ENCODE results near the gene CLDN18.

Gene CLDN18

DNA sequence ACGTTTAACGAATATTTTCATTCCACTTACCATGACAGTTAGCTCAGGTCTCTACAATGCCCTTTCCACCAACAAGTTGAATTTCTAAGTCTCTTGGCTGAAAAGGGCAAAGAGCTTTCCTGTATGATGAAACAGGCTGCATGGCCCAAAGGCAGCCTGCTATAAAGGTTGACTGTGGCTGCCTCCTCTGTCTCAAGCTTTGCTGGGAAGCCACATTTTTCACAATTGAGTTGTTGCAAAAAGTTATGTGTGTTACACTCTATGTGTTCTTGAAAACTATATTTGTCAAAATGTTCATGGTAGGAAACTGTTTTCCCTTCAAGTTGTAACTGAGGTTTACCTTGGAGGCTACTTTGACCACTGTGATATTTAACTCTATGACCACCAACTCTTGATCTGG lies 56.0 kb downstream of the CLDN18 start:
- DNase-seq = no peak

DNA sequence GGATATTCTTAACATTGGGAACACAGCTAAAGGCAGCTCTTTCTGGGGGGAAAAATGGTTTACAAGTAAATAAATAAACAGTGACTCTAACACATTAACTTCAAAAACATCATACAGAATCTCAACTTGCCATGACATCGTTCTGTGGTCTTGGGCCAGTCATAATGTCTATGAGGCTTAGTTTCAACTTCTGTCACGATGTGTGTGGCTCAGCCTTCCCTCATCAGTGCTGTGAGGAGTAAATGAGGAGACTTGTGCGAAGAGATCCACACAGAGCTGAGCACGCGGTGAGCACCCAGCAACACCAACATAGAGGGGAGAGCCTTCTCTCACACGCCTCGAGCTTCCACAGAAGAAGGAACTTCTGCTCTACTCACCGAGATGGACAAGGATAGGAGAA lies 56.4 kb downstream of the CLDN18 start:
- no peak for DNase-seq

DNA sequence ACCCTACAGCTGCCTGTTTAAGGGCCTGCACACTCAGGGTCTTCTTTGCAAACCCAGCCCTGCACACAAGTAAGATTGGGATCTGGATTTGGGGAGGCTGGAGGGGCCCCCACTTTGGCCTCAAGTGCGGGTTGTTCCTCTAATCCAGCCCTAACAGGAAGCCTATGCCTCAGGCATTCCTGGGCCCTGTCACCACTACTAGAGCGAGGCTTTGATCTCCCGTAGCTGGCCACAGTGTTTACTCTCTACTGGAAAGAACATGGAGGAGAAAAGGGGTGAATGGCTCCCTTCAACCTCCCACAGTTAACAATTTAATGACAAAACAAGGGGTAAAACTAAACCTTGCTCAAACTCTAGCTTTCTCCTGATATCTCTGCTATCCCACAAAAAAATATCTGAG lies 57.0 kb downstream of the CLDN18 start:
- DNase-seq = no peak

DNA sequence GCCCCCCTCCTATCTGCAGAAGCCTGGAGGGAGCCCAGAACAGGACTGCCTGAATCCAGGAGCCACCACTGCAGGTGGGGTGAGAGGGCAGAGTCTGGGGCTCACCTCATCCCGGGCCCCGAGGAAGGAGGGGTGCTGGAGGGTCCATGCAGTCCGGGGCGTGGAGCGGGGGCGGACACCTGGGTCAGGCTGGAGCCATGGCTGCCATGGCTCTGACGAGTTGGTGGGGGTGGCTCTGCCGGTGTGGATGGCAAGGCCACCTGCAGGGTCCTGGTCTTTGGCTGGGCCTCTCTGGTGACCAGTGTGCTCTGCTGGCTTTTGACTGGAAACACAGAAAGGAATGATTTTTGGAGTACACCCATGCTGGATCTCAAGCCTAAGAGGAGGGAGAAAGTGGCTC lies 58.1 kb downstream of the CLDN18 start:
- DNase-seq = no peak

DNA sequence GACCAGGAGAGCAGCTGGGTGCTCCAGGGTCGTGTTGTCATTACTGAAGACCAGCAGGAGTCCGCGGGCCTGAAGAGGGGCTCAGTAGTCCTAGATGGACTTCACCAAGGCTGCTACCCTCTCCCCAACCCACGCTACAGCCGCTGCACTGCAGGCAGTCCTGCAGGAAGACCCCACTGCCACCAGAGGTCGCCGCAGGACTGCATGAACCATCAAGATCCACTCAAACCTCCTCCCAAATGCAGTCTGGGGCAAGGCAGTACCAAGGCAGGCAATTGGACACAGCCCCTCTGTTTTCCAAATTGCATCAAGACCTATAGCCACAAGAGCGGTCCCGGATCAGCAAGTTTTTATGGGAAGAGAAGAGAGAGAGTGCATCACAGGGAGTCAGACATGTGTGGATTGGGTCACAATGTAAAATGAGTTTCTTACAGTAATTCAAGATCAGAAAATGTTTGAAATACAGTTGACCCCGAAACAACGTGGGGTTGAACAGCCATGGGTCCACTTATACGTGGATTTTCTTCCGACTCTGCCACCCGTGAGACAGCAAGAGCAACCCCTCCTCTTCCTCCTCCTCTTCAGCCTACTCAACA lies 58.7 kb downstream of the CLDN18 start:
- peak; percentile 55 for DNase-seq

DNA sequence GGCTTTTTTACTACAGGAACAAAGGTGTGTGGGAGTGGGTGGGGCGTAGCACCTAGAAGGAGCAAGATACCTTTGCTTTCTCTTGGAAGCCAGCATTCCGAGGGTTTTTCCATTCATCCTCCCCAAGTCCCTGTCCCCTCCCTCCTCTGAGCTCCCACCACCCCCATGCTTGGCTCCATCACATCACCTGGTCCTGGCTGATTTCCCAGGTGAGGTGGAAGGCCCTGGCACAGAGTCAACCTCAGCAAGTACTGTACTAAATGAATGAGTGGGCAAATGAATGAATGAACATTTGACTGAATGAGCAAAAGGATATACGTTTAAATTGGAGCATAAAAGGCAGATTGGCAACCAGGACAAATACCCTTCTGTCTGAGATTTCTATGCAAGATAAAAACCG lies 60.0 kb downstream of the CLDN18 start:
- no peak for DNase-seq

DNA sequence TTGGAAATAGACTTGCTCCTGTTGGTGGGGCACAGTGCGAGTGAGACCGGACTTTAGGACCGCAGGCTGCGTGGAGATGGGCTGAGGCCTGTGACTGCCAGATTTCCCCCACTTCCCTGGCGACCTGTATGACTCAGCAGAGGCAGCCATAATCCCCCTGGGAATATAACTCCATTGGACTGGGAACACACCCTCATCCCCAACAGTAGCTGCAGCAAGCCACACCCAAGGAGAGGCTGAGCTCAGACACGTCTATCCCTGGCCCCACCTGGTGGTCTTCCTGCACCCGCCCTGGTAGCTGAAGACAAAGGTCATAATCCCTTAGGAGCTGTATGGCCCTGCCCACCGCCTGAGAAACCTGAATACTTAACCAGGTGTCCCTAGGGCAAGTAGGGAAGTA lies 62.8 kb downstream of the CLDN18 start:
- DNase-seq = no peak

DNA sequence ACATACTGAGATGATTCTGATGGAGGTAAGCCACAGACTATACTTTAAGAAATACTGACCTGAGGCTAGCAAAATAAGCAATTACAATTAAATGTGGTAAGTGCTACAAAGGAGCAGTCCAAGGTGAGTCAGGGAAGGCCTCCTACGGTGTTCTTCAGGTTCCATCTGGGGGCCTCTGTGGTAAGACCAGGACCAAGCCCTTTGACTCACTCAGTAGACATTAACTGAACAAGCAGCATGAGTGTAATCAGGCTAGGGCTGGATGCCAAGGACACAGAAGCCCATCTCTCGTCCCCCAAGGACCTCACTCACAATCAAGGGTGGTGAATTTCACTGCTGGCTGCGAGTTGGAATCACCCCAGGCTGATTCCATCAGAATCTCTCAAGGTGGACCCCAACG lies 68.1 kb downstream of the CLDN18 start:
- no peak for DNase-seq

DNA sequence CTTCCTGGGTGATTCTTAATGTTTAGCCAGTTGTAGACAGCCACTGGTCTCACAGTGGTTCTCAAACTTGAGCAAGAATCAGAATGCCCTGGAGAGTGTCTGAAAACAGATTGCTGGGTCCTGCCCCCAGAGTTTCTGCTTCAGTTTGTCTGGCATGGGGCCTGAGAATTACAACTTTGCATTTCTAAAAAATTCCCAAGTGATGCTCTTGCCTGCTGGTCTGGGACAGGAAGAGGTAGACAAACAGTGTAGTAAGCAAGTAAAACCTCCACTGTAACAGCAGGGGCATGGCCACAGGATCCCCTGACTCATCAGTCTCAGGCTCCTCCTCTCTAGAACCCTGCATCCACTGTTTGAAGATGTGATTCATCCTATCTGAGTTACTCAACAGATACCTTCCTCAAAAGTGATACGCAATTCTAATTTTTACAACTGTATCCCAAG lies 69.0 kb downstream of the CLDN18 start:
- no peak for DNase-seq

DNA sequence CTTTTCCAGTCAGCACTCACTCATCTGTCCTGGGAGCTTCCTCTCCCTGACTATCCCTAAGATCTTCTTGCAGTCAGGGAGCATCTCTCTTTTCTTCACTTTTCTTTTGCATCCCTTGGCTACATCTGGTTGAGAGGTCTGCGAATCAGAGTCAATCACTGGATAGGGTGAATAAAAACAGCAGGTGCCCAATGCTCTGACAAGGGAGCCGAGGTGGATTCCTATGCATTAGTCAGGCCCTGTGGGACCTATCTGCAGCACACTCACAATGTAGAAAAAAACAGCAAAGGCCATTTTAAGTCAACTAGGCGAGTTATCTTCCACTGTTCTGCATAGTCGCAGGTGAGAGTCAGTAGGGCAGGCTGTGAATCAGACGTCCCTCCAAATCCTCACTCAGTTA lies 69.9 kb downstream of the CLDN18 start:
- no peak for DNase-seq

DNA sequence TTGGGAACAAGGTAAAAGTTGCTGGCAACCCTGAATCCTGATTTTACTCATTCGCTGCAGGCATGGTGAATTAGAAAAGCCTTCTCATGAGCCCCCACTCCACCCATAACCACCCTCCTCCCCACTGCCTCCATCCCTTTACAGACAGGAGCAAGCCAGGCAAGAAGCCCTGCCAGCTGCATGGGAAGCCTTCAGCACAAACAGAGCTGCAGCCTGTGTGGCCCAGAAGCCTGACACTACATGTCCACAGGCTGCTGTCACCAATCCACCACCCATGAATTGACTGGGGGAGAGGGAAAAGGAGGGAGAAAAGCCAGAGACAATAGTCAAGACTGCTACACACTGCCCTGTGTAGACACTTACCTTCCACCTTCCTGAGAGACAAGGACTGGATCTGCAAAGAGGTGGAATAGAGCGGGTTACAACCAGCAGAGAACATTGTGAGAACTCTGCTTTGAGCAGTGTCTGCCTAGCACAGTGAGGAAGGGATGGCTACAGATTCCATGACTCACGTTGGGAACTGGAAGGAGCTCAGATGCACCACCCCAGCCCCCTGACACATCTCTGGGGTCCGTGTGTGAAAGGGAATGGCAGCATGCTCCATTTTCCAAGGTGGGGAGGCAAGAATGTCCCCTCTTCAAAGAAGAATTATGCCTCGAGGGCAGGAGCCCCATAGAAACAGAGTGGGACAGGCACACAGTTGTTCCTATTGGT lies 71.6 kb downstream of the CLDN18 start:
- DNase-seq = no peak

DNA sequence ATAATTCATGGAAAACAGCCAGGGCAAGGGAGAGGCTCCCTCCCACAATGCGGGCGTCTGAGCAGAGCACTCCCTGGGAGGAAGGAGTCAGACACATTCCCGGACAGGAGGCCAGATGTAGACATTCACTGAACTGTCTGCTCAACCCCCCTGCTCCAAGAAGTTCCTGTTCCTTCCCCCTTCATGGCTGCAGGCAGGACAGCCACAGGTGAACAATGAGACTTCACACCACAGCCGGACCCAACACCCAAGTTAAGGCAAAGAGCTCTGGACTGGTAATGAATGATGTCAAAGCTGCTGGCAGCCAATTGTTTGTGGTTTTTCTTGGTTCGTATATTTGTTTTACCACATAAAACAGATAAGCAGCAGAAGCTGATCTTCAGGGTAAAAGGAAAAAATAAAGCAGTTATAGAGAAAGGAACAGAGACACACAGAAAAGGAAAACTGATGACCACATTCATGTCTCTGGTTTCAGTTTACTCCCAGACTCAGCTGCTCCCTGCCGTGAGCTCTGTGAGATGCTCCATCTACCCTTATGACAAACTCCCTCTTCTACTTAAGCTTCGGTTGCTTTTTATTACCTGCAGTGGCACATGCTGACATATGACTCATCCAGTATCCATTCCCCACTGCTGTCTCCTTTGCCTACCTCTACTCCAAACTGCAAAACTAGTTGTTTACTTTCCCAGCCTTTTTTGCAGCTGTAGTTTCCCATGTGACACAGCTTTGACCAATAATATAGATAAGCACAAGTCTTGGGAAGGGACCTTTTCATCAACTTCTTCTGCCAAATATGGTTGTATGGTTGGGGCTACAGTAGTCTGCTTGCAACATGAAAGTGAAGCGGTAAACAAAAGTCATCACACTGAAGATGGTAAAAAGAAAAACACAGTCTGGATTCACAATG lies 72.4 kb downstream of the CLDN18 start:
- peak; percentile 65 for DNase-seq

DNA sequence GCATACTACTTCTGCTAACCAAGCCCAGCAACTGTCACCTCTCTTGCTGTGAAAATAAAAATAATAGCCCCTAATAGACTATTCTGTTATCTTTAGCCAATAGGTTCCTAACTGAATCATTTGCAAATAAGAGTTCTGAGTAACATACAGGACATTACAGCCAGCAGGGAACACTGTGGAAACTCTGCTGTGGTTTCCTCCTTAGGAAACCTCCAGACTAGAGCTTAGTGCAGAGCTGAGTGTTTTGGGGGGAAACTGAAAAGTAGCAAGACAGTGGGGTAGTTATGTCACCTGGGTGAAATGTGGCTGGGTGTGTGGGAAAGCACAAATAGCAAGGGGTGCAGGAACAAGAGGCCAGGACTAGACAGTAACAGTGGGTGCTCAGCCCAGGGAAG lies 73.0 kb downstream of the CLDN18 start:
- no peak for DNase-seq

All from DMS153 (cell line).